SK-N-SH (cell line): Measurements from ENCODE around the gene MYH6. TPM values are rescaled to one million over a fixed set of nuclear protein-coding genes. Genes with fewer than 3 reads are reported as not detected.

Experiments
- CTCF ChIA-PET: fragments of 300-600, 350-600 bp; formaldehyde crosslinking; extraction: SDS; loops from one replicate; lab custom pipeline; 2021; lab: Yijun Ruan, JAX
- POLR2A ChIA-PET: fragments of 350-600 bp; sonication (Branson Sonifier 250); formaldehyde crosslinking; extraction: SDS; loops from one replicate; lab custom pipeline; 2020; ENCODE audit warnings: antibody characterized with exemption, inconsistent platforms; lab: Yijun Ruan, JAX
- DNase-seq: peaks from one replicate; pipeline ENCODE4 v3.0.0; 2012
- H2AFZ ChIP-seq: fragments of 200-600 bp; sonication (generic); 2 replicates; pipeline ENCODE4 v1.8.1; 2016; ENCODE audit warnings: antibody characterized with exemption, mild to moderate bottlenecking, low read depth
- H3F3A ChIP-seq: fragments of 200-600 bp; sonication (generic); replicated peaks from 2 replicates; pipeline ENCODE3; 2016; ENCODE audit warnings: antibody characterized with exemption, mild to moderate bottlenecking; ENCODE audit not compliant: insufficient read depth
- H3K27ac ChIP-seq, 2 experiments: fragments of 200-500 bp in 1 of 2; fragments of 200-600 bp in 1 of 2; sonication (Bioruptor generic) in 1 of 2; sonication (generic), shearing (Covaris generic) in 1 of 2; 2 replicates each; pipeline versions ENCODE4 v1.5.1 to v1.6.1; 2014 to 2016; ENCODE audit warnings: low read depth in 2 of 2, inconsistent platforms in 1 of 2, low read length in 1 of 2, mild to moderate bottlenecking in 1 of 2, mixed read lengths in 1 of 2
- H3K27me3 ChIP-seq: fragments of 200-600 bp; sonication (generic), shearing (Covaris generic); 2 replicates; pipeline ENCODE4 v1.6.1; 2016; ENCODE audit warnings: mixed run types; ENCODE audit not compliant: insufficient read depth
- H3K36me3 ChIP-seq, 2 experiments: fragments of 200-500 bp in 1 of 2; fragments of 200-600 bp in 1 of 2; sonication (Bioruptor generic) in 1 of 2; sonication (generic) in 1 of 2; replicated peaks in 1 of 2; 2 replicates each; pipeline versions ENCODE3 to v1.5.1; 2014 to 2016; ENCODE audit warnings: low read length in 1 of 2, mild to moderate bottlenecking in 1 of 2; ENCODE audit not compliant: insufficient read depth in 2 of 2, control insufficient read depth in 1 of 2
- H3K4me1 ChIP-seq, 2 experiments: fragments of 200-500 bp in 1 of 2; fragments of 200-600 bp in 1 of 2; sonication (Bioruptor generic) in 1 of 2; sonication (generic), shearing (Covaris generic) in 1 of 2; 2 replicates each; pipeline versions ENCODE4 v1.5.1 to v1.6.1; 2014 to 2016; ENCODE audit warnings: low read depth in 1 of 2, low read length in 1 of 2, mixed run types in 1 of 2; ENCODE audit not compliant: insufficient read depth in 2 of 2, control insufficient read depth in 1 of 2
- H3K4me2 ChIP-seq: fragments of 200-600 bp; sonication (generic), shearing (Covaris generic); 2 replicates; pipeline ENCODE4 v1.6.1; 2017; ENCODE audit warnings: mixed run types
- H3K4me3 ChIP-seq, 2 experiments: fragments of 200-500 bp in 1 of 2; fragments of 200-600 bp in 1 of 2; sonication (Bioruptor generic) in 1 of 2; sonication (generic), shearing (Covaris generic) in 1 of 2; 2 replicates each; pipeline versions ENCODE4 v1.5.1 to v1.8.1; 2014 to 2016; ENCODE audit warnings: low read depth in 2 of 2, inconsistent platforms in 1 of 2, low read length in 1 of 2, mild to moderate bottlenecking in 1 of 2, mixed read lengths in 1 of 2, moderate library complexity in 1 of 2
- H3K79me2 ChIP-seq: fragments of 200-600 bp; sonication (generic); 2 replicates; pipeline ENCODE4 v1.8.1; 2017; ENCODE audit warnings: mild to moderate bottlenecking; ENCODE audit not compliant: insufficient read depth
- H3K9ac ChIP-seq: fragments of 200-600 bp; sonication (generic); 2 replicates; pipeline ENCODE4 v1.6.1; 2017; ENCODE audit warnings: mixed run types
- H3K9me2 ChIP-seq: fragments of 200-600 bp; sonication (generic); 2 replicates; pipeline ENCODE4 v1.6.1; 2017; ENCODE audit warnings: mixed run types
- H3K9me3 ChIP-seq: fragments of 200-600 bp; sonication (generic); 2 replicates; pipeline ENCODE4 v1.6.1; 2017; ENCODE audit warnings: mixed run types, mild to moderate bottlenecking, moderate library complexity
- H4K20me1 ChIP-seq: fragments of 200-600 bp; sonication (generic); 2 replicates; pipeline ENCODE4 v1.6.1; 2017; ENCODE audit warnings: mild to moderate bottlenecking, mixed run types; ENCODE audit not compliant: insufficient read depth
- FOXJ3 ChIP-seq: sonication (generic); formaldehyde crosslinking; IDR thresholded peaks from 2 replicates; pipeline ENCODE4 v1.5.1; 2020; ENCODE audit warnings: mild to moderate bottlenecking, missing genetic modification reagents
- GATA2 ChIP-seq: sonication (generic); formaldehyde crosslinking; IDR thresholded peaks from 2 replicates; pipeline ENCODE4 v1.5.0; 2020; ENCODE audit warnings: mild to moderate bottlenecking, missing genetic modification reagents
- MXI1 ChIP-seq: IDR thresholded peaks from 2 replicates; pipeline ENCODE4 v1.6.1; 2012; ENCODE audit warnings: mild to moderate bottlenecking, low read depth, low read length, improper control_type of control experiment
- NFIC ChIP-seq: IDR thresholded peaks from 2 replicates; pipeline ENCODE4 v1.4.0; 2012; ENCODE audit warnings: borderline replicate concordance
- RAD21 ChIP-seq: IDR thresholded peaks from 2 replicates; pipeline ENCODE4 v1.6.1; 2012; ENCODE audit warnings: mild to moderate bottlenecking, low read length
- RXRA ChIP-seq: IDR thresholded peaks from 2 replicates; pipeline ENCODE4 v1.4.0; 2012; ENCODE audit warnings: low read depth, mild to moderate bottlenecking, borderline replicate concordance
- SIN3A ChIP-seq: IDR thresholded peaks from 2 replicates; pipeline ENCODE4 v1.6.1; 2012; ENCODE audit warnings: low read depth, mild to moderate bottlenecking, low read length, moderate library complexity, borderline replicate concordance
- SMC3 ChIP-seq: IDR thresholded peaks from 2 replicates; pipeline ENCODE4 v1.6.1; 2012; ENCODE audit warnings: low read depth, low read length, improper control_type of control experiment
- TCF12 ChIP-seq: IDR thresholded peaks from 2 replicates; pipeline ENCODE4 v1.4.0; 2012
- WGBS: methylation state at CpG from one replicate; pipeline ENCODE4 v1.1.6; 2017; ENCODE audit warnings: low lambda C conversion rate; 5-methylcytosine and 5-hydroxymethylcytosine counted together
- polyA plus RNA-seq, 3 experiments: library from polyadenylated mRNA; depleted of rRNA; stranded (reverse); fragments of >200 nt; gene quantifications; 2 replicates each; pipeline ENCODE4 v1.2.3, GENCODE V29; 2012
- TF ChIP-seq, protein P1 (sequence below): fragments of 150-350 bp; IDR thresholded peaks from 2 replicates; pipeline ENCODE4 v1.6.1; 2016; ENCODE audit warnings: mild to moderate bottlenecking, low read depth, low read length
- TF ChIP-seq, protein P2 (sequence below): IDR thresholded peaks from 2 replicates; pipeline ENCODE4; 2012

Gene MYH6
- polyA plus RNA-seq, 1 of the 3 experiments (the other 2 are of a cell fraction): not detected

DNA sequence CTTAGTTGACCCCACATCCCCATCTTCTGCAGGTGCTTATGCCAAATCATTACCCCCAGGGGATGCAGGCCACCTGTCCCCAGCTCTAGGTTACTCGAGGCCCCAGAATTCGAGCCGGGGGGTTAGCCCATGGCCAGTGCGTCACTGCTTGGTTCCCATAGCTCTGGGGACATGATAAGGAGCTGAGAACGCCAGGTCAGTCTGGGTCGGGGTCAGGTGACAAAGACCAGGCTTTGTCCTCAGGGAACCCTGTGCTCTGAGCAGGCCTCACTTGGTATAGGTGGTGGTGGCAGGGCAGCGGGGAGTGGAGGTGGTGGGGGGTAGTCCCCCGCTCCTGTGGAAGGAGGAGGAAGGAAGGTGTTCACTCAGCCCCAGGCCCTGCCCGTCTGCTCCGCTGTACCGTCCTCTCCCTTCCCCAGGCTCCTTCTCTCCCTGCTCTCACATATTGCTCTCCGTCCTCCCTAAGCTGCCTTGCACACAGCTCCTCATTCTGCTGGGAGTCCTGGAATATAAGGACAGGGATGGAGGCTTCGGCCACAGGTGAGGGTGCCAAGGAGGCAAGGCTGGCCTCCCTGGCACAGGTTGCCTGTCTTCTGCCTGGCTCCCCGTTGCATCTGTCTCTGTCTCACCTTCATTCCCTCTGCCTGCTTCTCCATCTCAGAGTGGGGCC lies 2.0 kb upstream of the MYH6 start:
- TF ChIP-seq TCF12 (no peak), NFIC (no peak), MXI1 (no peak), SMC3 (no peak), GATA2 (CRISPR knock-in tag) (no peak), SIN3A (no peak)
- TF ChIP-seq, protein P1, sequence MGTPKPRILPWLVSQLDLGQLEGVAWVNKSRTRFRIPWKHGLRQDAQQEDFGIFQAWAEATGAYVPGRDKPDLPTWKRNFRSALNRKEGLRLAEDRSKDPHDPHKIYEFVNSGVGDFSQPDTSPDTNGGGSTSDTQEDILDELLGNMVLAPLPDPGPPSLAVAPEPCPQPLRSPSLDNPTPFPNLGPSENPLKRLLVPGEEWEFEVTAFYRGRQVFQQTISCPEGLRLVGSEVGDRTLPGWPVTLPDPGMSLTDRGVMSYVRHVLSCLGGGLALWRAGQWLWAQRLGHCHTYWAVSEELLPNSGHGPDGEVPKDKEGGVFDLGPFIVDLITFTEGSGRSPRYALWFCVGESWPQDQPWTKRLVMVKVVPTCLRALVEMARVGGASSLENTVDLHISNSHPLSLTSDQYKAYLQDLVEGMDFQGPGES: no peak
- H3K27ac ChIP-seq: no peak overlapping the region
- no peaks in the 10 kb centered on the region for H3K9me2 ChIP-seq
- H3K4me1 ChIP-seq: peaks cover 0 to 9% of the 10 kb centered on the region in 2 experiments; a peak in 1 of 4 replicates
- H4K20me1 ChIP-seq: no peaks in the 10 kb centered on the region
- H3F3A ChIP-seq: no peaks in the 10 kb centered on the region
- H3K36me3 ChIP-seq: no peaks in the 10 kb centered on the region
- H3K9ac ChIP-seq: no peak overlapping the region
- DNase-seq: no peak
- no peaks in the 10 kb centered on the region for H3K9me3 ChIP-seq
- H2AFZ ChIP-seq: no peak overlapping the region
- H3K79me2 ChIP-seq: no peaks in the 10 kb centered on the region
- H3K27me3 ChIP-seq: peaks cover 41% of the 10 kb centered on the region
- H3K4me3 ChIP-seq: no peak overlapping the region
- 41% methylated on average over 12 of the region's 14 CpGs for WGBS
- H3K4me2 ChIP-seq: no peak overlapping the region
- POLR2A ChIA-PET: interaction anchor here (0.9 kb wide), 1 partner anchor 44 kb away, joined by 3 read pairs; no protein-coding TSS in a partner anchor
- CTCF ChIA-PET: interaction anchor here (1.0 to 1.1 kb wide), 2 partner anchors 30 to 84 kb away, joined by 3 to 4 read pairs; no protein-coding TSS in a partner anchor

DNA sequence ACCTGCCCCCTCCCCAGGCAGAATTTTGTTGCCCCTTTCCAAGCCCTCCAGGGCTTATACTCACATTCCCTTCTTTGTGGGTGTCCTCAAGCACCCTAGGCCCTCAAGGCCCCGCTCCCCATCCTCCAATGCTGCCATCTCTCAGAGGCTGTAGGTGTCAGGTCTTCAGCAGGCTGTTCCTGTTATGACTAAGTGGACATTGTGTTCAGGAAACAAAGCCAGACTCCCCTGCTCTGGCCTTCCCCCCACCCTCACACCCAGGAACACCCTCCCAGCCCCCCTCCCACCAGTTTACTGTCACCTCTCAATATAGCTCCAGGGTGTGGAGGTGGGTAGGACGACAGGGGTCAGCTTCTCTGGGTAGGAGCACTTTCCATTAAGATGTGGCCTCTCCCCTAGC lies 1.4 kb upstream of the MYH6 start:
- POLR2A ChIA-PET: interaction anchor here (0.9 kb wide), 1 partner anchor 43 kb away, joined by 3 read pairs; no protein-coding TSS in a partner anchor

More for the DNA sequence above, 1.4 kb upstream of the MYH6 start:
- WGBS: 8% methylated on average over 2 of the region's 2 CpGs
- no peak for TF ChIP-seq MXI1
- TF ChIP-seq FOXJ3: no peak
- no peak for TF ChIP-seq RAD21
- no peak for TF ChIP-seq NFIC
- TF ChIP-seq, protein P2, sequence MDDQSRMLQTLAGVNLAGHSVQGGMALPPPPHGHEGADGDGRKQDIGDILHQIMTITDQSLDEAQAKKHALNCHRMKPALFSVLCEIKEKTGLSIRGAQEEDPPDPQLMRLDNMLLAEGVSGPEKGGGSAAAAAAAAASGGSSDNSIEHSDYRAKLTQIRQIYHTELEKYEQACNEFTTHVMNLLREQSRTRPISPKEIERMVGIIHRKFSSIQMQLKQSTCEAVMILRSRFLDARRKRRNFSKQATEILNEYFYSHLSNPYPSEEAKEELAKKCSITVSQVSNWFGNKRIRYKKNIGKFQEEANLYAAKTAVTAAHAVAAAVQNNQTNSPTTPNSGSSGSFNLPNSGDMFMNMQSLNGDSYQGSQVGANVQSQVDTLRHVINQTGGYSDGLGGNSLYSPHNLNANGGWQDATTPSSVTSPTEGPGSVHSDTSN: no peak
- TF ChIP-seq RXRA: no peak
- Histone ChIP-seq H3K36me3 (no peaks in the 10 kb centered on the region), H3K4me1 (peaks cover 0 to 9% of the 10 kb centered on the region in 2 experiments; a peak in 1 of 4 replicates), H4K20me1 (no peaks in the 10 kb centered on the region), H3K9me2 (no peaks in the 10 kb centered on the region), H2AFZ (no peak overlapping the region), H3K9ac (no peak overlapping the region), H3K4me2 (no peak overlapping the region), H3K4me3 (no peak overlapping the region), H3K79me2 (no peaks in the 10 kb centered on the region), H3K27ac (no peak overlapping the region), H3K9me3 (no peaks in the 10 kb centered on the region), H3K27me3 (peaks cover 41% of the 10 kb centered on the region), H3F3A (no peaks in the 10 kb centered on the region)
- CTCF ChIA-PET: no interaction called here
- DNase-seq: no peak
